ENCODE results near the gene KRTAP5-11. TPM values are rescaled to one million over a fixed set of nuclear protein-coding genes. Genes with fewer than 3 reads are reported as not detected.
"Not testable (repeated sequence)": the region's sequence is repeated elsewhere in the genome, so short reads cannot be mapped to it uniquely, and the experiment has no call there.

The KRTAP5-11 gene
- total RNA-seq, 1 experiment from 2014 or later = not detected

DNA sequence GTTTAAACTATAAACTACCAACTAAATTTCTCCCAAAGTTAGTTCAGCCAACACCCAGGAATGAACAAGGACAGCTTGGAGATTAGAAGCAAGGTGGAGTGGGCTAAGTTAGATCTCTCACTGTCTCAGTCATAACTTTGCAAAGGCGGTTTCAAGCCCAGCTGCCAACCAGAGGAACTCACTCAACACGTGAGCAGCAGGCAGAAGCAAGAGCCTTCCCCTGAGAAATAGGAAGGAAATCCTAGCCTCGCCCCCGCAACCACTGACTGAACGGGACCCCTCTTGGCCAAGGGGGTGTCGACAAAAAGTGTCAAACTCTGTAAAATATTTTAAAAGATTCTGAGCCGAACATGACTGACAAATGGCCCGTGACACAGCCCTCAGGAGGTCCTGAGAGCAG, 38.8 kb downstream of the KRTAP5-11 start:
- H3K27me3 ChIP-seq = no peaks in the 10 kb centered on the region
- DNase-seq = no peak
- no peaks in the 10 kb centered on the region for H3K36me3 ChIP-seq
- no peaks in the 10 kb centered on the region for H3K9me3 ChIP-seq
- no peak overlapping the region for H3K4me3 ChIP-seq

DNA sequence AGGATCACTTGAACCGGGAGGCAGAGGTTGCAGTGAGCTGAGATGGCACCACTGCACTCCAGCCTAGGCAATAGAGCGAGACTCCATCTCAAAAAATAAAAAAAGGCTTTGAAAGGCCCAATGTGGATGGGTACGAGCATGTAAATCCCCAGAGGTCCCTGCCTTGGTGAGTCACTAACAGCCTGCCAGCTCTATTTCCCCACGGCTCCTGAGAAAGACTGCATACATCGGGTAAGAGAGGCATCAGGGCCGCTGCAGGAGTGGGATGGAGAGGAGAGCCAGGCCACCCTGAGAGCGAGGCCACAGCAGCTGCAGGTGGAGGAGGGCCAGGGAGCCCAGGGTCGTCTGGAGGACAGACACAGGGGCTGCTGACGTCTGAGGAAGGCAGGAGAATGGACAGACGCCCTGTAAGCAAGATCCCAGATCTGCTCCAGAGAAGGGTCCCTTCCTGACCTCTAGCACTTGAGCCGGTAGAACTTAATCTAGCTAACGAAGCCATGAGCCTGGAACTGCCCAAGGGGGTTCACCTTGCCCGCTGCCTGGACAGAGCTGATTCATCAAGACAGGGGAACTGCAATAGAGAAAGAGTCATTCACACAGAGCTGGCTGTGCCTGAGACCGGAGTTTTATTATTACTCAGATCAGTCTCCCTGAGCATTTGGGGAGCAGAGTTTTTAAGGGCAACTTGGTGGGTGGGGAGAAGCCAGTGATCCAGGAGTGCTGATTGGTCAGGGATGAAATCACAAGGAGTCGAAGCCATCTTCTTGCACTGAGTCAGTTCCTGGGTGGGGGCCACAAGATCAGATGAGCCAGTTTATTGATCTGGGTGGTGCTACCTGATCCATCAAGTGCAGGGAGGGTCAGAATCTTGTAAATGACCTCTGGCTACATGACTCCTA, 39.5 kb downstream of the KRTAP5-11 start:
- no peaks in the 10 kb centered on the region for H3K9me3 ChIP-seq
- no peak for DNase-seq
- H3K27me3 ChIP-seq = no peaks in the 10 kb centered on the region
- H3K4me3 ChIP-seq = no peak overlapping the region
- H3K36me3 ChIP-seq = no peaks in the 10 kb centered on the region

- H3K9me3 ChIP-seq = no peaks in the 10 kb centered on the region
- H3K4me3 ChIP-seq = no peak overlapping the region
- no peak for DNase-seq
- H3K36me3 ChIP-seq = no peaks in the 10 kb centered on the region
- no peaks in the 10 kb centered on the region for H3K27me3 ChIP-seq
Observed at GRCh38 chr11:71542382-71542781, 40.3 kb downstream of the KRTAP5-11 start.

DNA sequence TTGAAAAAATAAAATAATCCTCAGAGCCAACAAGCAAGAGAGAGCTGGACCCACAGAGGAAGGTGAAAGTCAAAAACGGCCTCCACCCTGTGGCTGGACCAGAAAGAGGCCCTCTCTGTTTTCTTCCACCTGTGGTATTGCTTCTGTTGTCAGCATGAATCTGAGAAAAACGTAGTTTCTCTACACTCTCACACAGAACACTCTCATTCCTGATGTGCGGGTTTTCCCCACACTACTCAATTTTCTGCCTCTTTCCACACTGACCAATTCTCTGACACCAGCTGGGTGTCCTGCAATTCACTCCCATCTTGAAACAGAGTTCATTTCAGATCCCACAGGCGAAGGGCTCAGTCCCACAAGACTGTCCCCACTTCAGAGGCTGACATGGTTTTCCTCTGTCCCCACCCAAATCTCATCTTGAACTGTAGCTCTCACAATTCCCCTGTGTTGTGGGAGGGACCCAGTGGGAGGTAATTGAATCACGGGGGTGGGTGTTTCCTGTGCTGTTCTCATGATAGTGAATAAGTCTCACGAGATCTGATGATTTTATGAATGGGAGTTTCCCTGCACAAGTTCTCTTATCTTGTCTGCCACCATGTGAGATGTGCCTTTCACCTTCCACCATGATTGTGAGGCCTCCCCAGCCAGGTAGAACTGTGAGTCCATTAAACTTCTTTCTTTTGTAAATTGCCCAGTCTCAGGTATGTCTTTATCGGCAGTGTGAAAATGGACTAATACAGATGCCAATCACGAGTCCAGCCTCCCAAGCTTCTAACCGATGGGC, 42.0 kb downstream of the KRTAP5-11 start:
- H3K27me3 ChIP-seq, H3K9me3 ChIP-seq, H3K36me3 ChIP-seq, H3K4me3 ChIP-seq, DNase-seq: not testable (repeated sequence)

- not testable (repeated sequence) for H3K27me3 ChIP-seq
Observed at GRCh38 chr11:71539971-71540370, 42.7 kb downstream of the KRTAP5-11 start.

GRCh38 chr11:71539017-71539416, 43.7 kb downstream of the KRTAP5-11 start:
- Histone ChIP-seq H3K9me3 (no peaks in the 10 kb centered on the region), H3K27me3 (no peaks in the 10 kb centered on the region), H3K36me3 (no peaks in the 10 kb centered on the region), H3K4me3 (no peak overlapping the region)
- DNase-seq = no peak

More at GRCh38 chr11:71539971-71540370, 42.7 kb downstream of the KRTAP5-11 start:
- DNase-seq, H3K36me3 ChIP-seq, H3K4me3 ChIP-seq, H3K9me3 ChIP-seq: not testable (repeated sequence)

DNA sequence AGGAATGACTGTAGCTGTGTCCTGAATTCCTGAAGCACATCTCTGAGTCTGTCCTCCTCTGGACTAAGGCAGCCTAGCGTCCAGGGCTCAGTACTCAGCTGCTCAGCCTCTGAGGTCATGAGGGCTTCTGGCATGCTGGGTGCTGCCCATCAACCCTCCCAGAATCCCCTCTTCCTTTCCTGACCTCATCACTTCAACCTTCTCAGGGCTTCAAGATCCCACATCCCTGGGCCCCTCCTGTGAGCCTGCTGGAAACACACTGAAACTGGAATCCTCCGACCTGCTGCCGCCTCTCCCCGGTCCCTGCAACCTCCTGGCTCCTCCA, 44.0 kb downstream of the KRTAP5-11 start:
- Histone ChIP-seq H3K9me3 (no peaks in the 10 kb centered on the region), H3K4me3 (no peak overlapping the region), H3K36me3 (no peaks in the 10 kb centered on the region), H3K27me3 (no peaks in the 10 kb centered on the region)
- no peak for DNase-seq

- not testable (repeated sequence) for H3K4me3 ChIP-seq, H3K27me3 ChIP-seq, H3K36me3 ChIP-seq, H3K9me3 ChIP-seq
- DNase-seq = peak; percentile 6
Observed at GRCh38 chr11:71537977-71538665, 44.6 kb downstream of the KRTAP5-11 start, which contains the start of gene KRTAP5-8. KRTAP5-8 (plus strand) TSS chr11:71538025; CDS start chr11:71538056, 31 bp downstream.

DNA sequence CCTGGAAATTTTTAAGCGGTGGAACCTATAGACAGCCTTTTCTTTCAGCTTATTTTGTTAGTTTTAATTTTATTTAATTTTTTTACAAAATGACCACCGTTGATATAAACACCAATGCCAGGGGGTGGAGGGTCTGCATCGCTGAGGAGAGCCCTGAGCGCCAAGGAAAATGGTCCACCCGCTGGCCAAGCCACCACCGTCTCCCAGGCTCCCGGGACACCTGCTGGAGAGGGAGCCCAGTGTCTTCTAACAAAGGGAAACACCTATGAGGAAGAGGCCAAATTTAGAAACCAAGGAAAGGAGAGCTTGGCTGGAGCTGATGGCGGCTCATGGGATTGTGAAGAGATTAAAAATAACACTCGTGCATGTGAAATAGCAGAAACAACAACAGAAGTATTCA, 45.1 kb downstream of the KRTAP5-11 start:
- no peaks in the 10 kb centered on the region for H3K36me3 ChIP-seq
- no peak for DNase-seq
- no peak overlapping the region for H3K4me3 ChIP-seq
- H3K27me3 ChIP-seq = no peaks in the 10 kb centered on the region
- no peaks in the 10 kb centered on the region for H3K9me3 ChIP-seq

DNA sequence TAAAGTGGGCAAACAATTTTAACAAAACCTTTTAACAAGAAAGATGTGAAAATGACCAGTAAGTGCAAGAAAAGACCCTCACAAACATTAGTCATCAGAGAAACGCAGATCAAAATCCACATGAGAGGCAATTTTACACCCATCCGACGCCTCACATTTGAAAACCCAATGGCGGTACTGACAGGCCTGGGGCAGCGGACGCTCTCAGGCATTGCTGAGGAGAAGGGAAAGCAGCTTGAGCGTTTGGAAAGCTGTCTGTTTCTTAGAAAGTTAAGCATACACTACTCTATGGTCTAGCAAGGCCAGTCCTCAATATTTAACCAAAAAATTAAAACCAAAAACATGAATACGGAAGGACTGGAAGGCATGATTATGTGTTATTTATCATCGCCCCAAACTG, 46.9 kb downstream of the KRTAP5-11 start:
- no peak for DNase-seq
- H3K36me3 ChIP-seq = no peaks in the 10 kb centered on the region
- H3K9me3 ChIP-seq = no peaks in the 10 kb centered on the region
- H3K4me3 ChIP-seq = no peak overlapping the region
- H3K27me3 ChIP-seq = no peaks in the 10 kb centered on the region

DNA sequence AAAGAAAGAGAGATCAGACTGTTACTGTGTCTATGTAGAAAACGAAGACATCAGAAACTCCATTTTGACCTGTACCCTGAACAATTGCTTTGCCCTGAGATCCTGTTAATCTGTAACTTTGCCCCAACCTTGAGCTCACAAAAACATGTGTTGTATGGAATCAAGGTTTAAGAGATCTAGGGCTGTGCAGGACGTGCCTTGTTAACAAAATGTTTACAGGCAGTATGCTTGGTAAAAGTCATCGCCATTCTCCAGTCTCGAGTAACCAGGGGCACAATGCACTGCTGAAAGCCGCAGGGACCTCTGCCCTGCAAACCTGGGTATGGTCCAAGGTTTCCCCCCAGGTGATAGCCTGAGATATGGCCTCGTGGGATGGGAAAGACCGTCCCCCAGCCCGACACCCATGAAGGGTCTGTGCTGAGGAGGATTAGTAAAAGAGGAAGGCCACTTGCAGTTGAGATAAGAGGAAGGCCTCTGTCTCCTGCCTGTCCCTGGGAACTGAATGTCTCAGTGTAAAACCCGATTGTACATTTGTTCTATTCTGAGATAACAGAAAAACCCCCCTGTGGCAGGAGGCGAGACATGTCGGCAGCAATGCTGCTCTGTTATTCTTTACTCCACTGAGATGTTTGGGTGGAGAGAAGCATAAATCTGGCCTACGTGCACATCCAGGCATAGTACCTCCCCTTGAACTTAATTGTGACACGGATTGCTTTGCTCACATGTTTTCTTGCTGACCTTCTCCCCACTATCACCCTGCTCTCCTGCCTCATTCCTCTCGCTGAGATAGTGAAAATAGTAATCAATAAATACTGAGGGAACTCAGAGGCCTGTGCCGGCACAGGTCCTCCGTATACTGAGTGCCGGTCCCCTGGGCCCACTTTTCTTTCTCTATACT, 47.7 kb downstream of the KRTAP5-11 start:
- H3K4me3 ChIP-seq, H3K36me3 ChIP-seq, H3K9me3 ChIP-seq, DNase-seq, H3K27me3 ChIP-seq: not testable (repeated sequence)

DNA sequence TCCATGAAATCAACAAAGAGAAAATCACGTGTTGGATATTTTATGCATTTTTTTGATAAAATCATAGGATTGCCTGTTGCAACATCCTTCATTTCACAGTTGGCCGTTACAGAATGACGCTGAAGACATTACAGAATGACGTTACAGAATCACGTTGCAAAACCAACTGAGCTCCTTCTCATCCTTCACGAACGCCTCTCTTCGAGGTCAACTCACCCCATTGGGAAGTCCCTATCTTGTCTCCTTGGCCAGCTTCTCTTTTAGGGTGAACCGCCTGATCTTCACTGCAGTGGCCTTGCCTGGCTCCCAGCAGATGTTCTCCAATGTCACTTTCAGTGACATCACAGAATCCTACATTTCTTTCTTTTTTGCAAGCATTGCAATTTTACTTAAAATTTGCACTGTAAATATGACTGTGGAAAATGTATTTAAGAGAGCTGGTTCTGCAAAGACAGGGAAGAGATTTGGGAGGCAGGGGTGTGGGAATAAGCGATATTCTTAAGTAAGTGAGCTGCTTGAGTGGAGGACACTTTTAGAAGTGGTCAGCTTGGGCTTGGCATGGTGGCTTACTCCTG, 50.6 kb downstream of the KRTAP5-11 start:
- Histone ChIP-seq H3K27me3 (no peaks in the 10 kb centered on the region), H3K9me3 (no peaks in the 10 kb centered on the region), H3K36me3 (no peaks in the 10 kb centered on the region), H3K4me3 (no peak overlapping the region)
- DNase-seq = no peak

Other genes with a start within 250 kb of the KRTAP5-11 start
- 23.9 and 32.4 TPM in 2 replicates for gene DHCR7, start 134.5 kb downstream of the KRTAP5-11 start, total RNA-seq (2014; rRNA removed; shearing (Covaris generic); ENCODE audit: low replicate concordance)
- 18.6 and 34.7 TPM in 2 replicates for gene NADSYN1, start 129.7 kb downstream of the KRTAP5-11 start, total RNA-seq (2014; rRNA removed; shearing (Covaris generic); ENCODE audit: low replicate concordance)
- not detected in 2 replicates for gene KRTAP5-7, start 55.6 kb downstream of the KRTAP5-11 start, total RNA-seq (2014; rRNA removed; shearing (Covaris generic); ENCODE audit: low replicate concordance)
- gene KRTAP5-8, start 44.9 kb downstream of the KRTAP5-11 start, total RNA-seq (2014; rRNA removed; shearing (Covaris generic); ENCODE audit: low replicate concordance) = not detected in 2 replicates
- not detected in 2 replicates for gene KRTAP5-9, start 34.5 kb downstream of the KRTAP5-11 start, total RNA-seq (2014; rRNA removed; shearing (Covaris generic); ENCODE audit: low replicate concordance)
- gene KRTAP5-10, start 17.3 kb downstream of the KRTAP5-11 start, total RNA-seq (2014; rRNA removed; shearing (Covaris generic); ENCODE audit: low replicate concordance) = not detected in 2 replicates